Endometrial microvascular endothelial cells (primary cell): ENCODE results near the gene JPT2. TPM values are rescaled to one million over a fixed set of nuclear protein-coding genes. Genes with fewer than 3 reads are reported as not detected.

Experiments
- in situ Hi-C: cut with HindIII; loops from 2 replicates; pipeline ENCODE4 v1.10.0; 2017; ENCODE audit warnings: low sequenced_read_pairs, low pct_unique_long_range_greater_than_20kb; ENCODE audit errors: inconsistent ontology term
- total RNA-seq: library from RNA; depleted of rRNA; stranded (reverse); fragments of >200 nt; gene quantifications from one replicate; pipeline ENCODE4 v1.2.3, GENCODE V29; 2015; ENCODE audit errors: inconsistent ontology term

Gene JPT2, protein sequence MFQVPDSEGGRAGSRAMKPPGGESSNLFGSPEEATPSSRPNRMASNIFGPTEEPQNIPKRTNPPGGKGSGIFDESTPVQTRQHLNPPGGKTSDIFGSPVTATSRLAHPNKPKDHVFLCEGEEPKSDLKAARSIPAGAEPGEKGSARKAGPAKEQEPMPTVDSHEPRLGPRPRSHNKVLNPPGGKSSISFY
- total RNA-seq: 85.9 TPM

DNA sequence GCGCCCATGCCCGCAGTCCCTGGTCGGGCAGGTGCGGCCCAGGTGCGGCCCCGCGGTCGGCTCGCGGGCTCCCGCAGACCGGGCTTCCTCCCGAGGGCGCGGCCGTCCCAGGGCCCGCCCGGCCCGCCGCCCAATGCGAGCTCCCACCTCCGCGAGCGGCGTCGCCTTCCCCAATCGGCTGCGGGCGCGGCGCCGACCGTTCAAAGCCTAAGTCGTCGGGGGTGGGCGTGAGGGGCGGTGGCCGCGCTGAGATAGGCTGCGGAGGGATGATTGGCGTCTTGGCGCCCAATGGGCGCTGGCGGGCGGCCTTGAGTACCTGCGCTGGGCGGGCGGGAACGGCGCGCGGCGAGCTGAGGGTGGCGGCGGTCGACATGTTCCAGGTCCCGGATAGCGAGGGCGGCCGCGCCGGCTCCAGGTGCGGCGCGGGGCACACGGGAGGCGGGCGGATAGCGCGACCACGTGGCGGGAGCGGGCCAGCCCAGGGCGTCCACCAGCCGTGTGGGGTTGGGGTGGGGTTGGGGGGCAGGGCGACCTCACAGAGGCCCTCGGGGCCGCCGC is at the start of gene JPT2:
Gene JPT2, plus strand, starts transcription at position 338 of the 558 bp plus-strand sequence. Its CDS starts 34 bp downstream, at position 372.
- in situ Hi-C loops: no loop called here

- in situ Hi-C loops: no loop called here
These were observed 47.4 kb upstream of the JPT2 start for GRCh38 chr16:1630450-1631213.

GRCh38 chr16:1631230-1631629 is 46.8 kb upstream of the JPT2 start:
- in situ Hi-C loops: no loop called here

DNA sequence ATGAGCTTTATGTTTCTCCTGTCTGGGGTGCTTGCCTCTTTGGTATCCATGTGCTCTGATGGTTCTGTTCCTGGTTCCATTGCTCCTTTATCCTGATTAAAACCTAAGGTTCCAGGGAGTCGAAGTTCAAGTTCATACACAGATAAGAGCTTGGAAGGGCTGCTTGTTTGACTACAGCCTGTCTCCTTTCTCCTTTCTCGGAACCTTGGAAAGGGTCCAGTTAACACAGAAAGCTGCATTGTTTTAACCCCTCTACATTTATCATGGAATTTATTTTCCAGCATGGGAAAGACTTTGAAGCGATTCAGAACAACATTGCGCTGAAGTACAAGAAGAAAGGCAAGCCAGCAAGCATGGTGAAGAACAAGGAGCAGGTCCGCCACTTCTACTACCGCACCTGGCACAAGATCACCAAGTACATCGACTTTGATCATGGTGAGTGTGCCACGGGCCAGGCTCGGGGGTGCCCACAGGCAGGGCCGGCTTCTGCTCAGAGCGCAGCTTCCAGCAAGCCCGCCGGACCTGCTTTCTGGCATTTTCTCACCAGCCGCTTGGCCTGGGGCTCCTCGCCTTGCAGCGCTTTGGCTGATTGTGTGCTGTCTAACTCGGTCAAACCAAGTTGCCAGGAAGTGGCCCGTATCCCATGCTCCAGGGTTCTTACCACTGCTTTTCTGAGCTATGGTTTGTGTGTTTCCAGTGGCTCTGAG is 46.0 kb upstream of the JPT2 start:
- in situ Hi-C loops: no loop called here

GRCh38 chr16:1632638-1632970 is 45.5 kb upstream of the JPT2 start:
- in situ Hi-C loops: no loop called here

- in situ Hi-C loops: no loop called here
These were observed 44.8 kb upstream of the JPT2 start for GRCh38 chr16:1633310-1633709.

GRCh38 chr16:1634541-1634940 is 43.5 kb upstream of the JPT2 start:
- in situ Hi-C loops: no loop called here

- in situ Hi-C loops: no loop called here
These were observed 43.0 kb upstream of the JPT2 start for GRCh38 chr16:1635070-1635469.

DNA sequence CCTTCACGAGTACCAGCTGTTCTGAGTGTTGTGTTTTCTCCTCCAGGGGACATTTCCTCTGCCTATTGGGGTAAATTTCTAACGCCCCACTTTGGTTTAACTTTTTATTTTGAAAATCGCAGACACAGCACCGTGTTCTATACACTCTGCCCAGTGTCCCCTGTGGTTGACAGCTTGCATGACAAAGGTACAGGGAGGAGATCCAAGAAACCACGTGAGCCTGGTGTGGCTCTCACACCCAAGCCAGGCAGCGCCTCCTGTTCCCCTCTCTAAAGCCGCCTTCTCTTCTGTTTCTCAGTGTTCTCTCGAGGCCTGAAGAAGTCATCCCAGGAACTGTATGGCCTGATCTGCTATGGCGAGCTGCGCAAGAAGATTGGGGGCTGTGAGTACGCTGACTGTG is 40.6 kb upstream of the JPT2 start:
- in situ Hi-C loops: no loop called here

- in situ Hi-C loops: no loop called here
These were observed 39.3 kb upstream of the JPT2 start for GRCh38 chr16:1638757-1639156.

- in situ Hi-C loops: no loop called here
These were observed 38.8 kb upstream of the JPT2 start for GRCh38 chr16:1639282-1639681.

- in situ Hi-C loops: no loop called here
These were observed 38.2 kb upstream of the JPT2 start for GRCh38 chr16:1639860-1640259.

- in situ Hi-C loops: no loop called here
These were observed 37.7 kb upstream of the JPT2 start for GRCh38 chr16:1640261-1640941.

DNA sequence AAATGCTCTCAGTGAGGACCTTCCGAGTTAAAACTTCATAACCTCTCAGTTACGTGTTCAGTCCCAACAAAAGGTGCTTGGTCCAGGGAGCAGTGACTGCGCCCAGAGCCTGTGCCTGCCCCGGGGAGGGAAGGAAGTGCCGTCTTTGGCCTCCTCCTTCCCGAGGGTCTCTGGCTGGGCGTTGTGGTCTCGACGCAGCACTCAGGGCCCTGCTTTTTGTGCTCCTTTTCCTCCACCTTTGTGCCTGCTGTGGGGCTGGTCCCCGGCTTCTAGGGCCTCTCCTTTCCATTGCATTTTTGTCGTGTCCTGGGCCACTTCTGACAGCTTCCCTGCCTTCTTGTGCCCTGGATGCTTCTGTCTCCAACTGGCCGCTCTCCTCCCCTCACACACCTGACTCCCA is 36.8 kb upstream of the JPT2 start:
- in situ Hi-C loops: no loop called here

GRCh38 chr16:1642148-1642547 is 35.9 kb upstream of the JPT2 start:
- in situ Hi-C loops: no loop called here

DNA sequence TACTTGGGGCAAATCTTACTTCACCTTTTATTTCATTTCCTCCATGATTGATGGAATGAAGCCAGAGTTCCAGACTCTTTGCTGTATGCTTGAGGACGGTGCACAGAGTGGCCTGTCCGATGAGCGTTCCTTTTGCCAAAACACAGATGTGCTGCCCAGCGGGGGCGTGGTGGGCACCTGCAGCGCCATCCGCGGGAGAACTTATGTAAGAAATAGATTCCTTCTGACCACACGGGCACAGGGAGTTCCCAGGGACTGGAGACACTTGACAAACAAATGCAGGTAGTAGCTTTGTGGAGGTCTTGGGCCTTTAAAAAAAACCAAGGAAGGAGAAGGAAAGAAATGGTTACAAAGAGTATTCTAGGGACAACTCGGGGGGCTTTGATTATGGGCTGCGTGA is 35.3 kb upstream of the JPT2 start:
- in situ Hi-C loops: no loop called here

- in situ Hi-C loops: no loop called here
These were observed 34.6 kb upstream of the JPT2 start for GRCh38 chr16:1643521-1643920.

DNA sequence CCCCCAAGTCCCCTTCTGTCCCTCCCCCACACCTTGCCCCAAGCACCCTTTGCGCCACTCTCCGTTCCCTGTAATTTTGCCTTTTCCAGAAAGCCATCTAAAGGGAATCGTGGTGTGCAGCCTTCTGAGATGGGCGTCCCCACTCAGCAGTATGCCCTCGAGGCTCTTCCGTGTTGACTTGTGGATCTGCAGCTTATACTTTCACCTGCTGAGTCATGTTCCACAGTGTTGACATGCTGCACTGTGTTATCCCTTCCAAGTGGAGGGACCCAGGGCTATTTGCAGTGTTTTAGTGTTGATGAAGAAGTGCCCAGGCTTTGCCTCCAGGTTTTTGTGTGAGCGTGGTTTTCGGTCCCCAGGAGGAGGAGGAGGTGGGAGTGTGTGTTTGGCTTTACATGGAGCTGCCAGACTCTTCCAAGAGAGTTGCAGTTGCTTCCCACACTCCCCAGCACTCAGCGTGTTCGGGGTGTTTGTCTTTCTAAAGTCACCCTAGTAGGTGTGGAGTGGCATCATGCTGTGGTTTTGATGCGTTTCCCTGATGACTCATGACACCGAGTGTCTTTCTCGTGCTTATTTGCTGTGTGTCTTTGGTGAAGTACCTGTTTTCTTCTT is 32.1 kb upstream of the JPT2 start:
- in situ Hi-C loops: no loop called here

DNA sequence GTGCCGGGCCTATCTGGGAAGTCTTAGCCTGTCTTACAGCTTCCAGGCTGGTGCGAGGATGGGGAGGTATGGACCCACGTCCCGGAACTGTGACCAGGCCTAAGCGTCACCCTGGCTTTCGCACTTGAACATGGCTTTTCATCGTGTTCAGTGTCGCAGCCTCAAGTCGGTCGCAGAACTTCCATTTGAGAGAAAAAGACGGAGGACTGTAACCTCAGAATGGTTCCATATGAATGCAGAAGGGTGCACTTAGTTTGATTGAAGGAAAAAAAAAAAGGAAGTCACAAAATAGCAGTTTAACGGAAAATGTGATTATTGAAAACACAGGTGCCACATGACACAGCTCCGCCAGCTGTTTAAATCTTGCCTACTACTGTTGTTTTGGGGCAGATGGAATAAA is 30.2 kb upstream of the JPT2 start:
- in situ Hi-C loops: no loop called here
